Measurements from ENCODE around the gene IRS1.

Gene IRS1

DNA sequence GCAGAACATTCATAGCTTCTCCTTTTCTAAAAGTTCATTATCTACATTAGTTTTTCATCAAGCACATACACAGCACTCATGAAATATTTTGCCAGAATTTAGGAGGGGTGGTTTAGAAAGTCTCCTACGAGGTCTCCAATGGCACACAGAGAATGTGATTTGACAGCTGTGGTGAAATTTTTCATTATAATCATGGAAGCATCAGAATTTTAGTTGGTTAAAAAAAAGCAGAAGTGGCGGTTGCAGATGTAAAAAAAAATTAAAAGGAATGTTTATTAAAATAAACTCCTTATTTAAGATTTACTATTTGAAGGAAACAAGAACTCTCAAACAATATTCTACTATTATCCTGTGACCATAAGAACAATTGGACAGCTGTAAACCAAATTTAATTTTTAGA is 25.4 kb upstream of the IRS1 start:
- no peak for DNase-seq

GRCh38 chr2:226818930-226819329 is 19.3 kb upstream of the IRS1 start:
- DNase-seq, result peak; percentile 74

- no peak for DNase-seq
These were observed 13.6 kb upstream of the IRS1 start for GRCh38 chr2:226813148-226813701.

- DNase-seq, result no peak
These were observed 3.8 kb upstream of the IRS1 start for GRCh38 chr2:226803410-226803809.

GRCh38 chr2:226802573-226802972 is 3.0 kb upstream of the IRS1 start:
- DNase-seq, result no peak

DNA sequence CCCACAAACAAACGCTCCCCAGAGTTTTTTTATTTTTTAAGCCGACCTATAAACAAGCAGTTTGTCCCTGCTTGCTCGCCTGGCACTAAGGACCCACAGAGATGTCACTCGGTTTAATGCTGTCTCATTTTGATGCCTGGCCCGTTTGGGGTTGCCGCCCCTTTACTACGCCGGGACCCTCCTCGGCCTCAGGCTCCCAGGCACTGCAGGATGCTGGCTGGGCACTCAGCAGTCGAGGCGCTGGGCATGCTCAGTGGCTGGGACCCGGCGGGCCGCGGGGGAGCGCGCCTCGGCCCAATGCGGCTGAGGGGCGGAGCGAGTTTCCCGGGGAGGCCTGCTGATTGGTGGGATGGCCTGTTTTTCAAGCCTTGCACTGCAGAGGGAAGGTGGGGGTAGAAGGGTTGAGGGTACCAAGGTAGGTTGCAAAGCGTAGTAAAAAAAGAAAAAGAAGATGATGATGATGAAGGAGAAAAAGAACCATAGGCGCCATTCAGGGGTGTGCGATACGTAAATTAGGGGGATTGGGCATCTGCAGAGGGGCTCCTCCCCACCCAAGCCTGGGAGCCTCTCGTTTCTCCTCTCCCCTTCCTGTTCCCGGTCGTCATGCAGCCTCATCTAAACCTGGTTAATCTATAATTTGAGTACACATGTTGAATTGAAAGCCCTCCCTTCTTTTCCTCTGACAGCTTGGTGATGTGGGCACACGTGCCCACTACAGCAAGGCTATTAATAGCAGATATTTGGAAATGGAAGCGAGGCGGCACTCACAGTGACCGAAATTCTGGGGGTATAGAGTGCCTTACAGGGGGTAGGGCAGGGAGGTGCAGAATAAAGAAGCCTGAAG is 1.5 kb upstream of the IRS1 start:
- peak; percentile 63 for DNase-seq

GRCh38 chr2:226799976-226800940 is 638 bp upstream of the IRS1 start:
- DNase-seq, result no peak

GRCh38 chr2:226798422-226799210 is 1.0 kb downstream of the IRS1 start:
- DNase-seq, result peak; percentile 67

DNA sequence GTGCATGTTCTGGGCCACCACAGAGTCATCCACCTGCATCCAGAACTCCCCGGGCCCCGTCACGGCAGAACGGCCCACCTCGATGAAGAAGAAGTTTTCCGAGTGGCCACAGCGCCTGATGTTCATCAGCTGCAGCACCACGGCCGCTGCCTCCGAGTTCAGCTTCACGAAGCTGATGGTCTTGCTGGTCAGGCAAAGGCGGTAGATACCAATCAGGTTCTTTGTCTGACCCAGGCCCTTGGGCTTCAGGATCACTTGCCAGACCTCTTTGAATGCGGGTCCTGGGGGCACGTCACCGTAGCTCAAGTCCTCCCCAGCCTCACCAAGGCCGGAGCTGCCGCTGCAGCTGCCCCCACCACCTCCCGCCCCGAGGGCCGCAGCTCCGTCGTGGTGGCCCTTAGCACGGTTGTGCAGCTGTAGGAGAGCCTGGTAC is 1.6 kb downstream of the IRS1 start:
- no peak for DNase-seq

DNA sequence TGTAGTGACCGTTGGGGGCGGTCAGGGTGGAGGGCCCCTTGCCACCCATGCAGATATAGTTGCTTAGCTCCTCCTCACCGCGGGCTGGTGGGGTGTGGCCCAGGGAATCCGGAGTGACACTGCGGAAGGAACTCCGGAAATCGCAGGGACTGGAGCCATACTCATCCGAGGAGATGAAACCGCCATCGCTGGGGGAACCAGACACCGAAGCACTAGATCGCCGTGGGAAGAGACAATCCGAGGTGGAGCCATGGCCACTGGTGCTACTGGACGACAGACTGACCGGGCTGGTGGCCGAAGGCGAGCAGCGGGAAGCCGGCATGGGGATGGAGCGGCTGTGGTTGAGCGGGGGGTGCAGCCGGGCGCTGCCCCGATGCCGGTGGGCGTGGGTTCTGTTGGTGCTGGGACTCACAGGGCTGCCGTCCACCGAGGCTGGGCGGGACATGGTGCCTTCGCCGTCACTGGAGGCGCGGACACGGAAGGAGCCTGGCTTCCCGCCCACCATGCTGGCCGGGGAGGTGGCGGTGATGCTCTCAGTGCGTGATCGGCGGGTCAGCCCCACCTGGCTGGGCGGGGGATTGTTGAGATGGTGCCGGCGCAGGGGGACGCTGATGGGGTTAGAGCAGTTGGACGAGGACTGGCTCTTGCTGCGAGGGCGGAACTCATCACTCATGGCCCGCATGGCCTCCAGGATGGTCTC is 2.2 kb downstream of the IRS1 start:
- no peak for DNase-seq

DNA sequence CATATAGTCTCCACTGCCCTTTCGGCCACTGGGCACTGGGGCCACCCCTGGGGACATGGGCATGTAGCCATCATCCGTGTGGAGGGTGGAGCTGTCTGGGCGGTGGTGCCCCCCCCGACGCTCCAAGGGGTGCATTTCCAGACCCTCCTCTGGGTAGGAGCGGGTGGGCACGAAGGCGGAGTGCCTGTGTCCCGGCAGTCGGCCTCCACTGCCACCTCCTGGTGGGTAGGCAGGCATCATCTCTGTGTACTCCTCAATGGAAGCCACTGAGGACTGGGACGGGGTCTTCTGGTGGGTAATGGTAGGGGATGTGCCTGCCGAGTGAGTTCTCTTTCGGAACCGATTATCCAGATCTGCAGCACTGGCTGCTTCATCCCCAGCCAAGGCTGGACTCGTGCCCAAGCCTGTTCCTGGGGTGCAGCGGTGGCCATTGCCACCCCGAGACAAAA is 2.8 kb downstream of the IRS1 start:
- no peak for DNase-seq

- no peak for DNase-seq
These were observed 3.4 kb downstream of the IRS1 start for GRCh38 chr2:226796012-226796839.

DNA sequence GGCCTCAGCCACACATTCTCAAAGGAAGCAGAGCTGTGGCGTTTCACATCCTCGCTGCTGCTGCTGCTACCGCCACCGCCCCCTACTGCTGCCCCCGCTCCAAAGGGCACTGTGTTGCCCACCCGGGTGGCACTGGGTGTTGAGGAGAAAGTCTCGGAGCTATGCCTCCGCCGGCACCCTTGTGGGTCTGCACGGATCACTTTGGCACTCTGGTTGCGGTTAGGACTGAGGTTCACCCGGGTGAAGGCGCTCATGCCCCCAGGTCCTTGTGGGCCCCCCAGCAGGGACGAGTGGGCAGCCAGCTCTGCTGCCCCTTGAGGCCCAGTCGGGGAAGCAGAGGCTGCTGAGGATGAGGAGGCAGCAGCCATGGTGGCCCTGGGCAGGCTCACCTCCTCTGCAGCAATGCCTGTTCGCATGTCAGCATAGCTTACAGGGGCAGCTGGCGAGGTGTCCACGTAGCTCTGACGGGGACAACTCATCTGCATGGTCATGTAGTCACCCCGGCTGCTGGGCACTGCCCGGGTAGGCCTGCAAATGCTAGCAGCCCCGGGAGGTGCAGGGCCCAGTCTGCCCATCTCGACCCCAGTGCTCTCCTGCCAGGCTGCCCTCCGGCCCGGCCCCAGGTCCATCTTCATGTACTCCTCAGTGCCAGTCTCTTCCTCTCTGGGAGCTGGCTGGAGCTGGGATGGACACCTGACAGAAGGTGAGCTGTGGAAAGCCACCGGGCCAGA is 4.2 kb downstream of the IRS1 start:
- no peak for DNase-seq

- DNase-seq, result peak; percentile 38
These were observed 4.9 kb downstream of the IRS1 start for GRCh38 chr2:226794751-226795171.

DNA sequence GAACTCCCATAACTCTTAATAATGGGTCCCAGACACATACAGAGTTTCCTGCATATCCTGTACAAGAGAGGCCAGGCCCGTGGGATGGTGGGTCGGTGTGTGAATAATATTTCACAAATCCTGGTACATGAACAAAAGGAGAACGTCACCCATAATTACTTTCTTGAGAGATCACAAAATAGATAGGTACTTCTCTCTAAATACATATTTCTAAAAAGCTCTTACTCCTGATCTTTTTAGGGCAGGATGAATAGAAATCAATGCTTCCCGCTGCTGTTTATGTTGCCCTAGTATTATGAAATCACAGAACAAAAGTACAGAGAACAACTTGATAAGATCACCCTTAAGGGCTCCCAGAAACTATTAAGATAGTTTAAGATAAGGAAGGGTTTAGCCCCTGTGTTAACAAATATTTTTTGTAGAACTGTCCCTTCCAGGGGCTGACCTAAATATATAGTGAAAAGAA is 5.4 kb downstream of the IRS1 start:
- DNase-seq, result no peak

DNA sequence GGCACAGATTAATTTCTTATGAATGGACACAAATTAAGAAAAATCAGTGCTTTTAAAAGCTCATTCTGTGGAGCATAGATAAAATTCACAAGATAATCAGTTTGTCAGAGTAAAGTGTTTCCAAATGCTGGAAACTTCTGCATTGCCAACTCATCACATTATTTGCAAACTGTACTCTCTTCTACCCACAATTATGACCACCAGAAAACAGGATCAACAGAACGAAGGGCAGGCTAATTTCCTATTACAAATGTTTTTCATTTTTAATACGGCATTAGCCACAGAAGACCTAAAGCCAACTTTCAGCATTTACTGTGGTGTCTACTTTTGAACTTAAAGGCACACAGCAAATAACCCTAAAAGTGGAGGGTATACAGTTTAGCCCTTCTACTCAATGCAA is 6.0 kb downstream of the IRS1 start:
- DNase-seq, result no peak

- no peak for DNase-seq
These were observed 7.3 kb downstream of the IRS1 start for GRCh38 chr2:226792155-226792881.

DNA sequence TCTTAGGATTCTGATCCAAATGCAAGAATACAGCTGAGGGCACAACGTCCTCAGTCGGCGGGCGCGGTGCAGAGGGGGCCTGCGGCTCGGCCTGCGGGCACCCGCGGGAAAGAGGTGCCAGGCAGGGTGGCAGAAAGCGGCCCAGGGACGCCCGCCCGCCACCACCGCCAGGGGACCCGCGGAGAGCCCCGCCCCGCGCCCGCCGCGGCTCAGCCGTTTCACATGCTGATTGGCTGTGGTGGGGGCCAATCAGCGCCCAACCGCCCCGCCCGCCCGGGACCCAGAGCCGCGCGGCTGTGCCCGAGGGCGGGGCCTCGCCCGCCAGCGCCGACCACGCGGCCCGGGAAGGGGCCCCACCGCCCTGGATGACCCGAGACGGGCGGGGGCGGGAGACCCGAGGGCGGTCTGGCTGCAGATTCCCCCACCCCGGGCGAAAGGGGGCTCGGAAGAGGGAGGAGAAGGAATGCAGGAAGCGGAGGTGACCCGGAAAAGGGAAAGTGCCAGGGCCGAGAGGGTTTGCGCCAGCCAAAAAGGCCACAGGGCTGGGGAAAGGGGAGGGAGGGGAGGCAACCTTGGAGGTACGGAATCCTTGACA is 8.0 kb downstream of the IRS1 start:
- DNase-seq, result no peak

- no peak for DNase-seq
These were observed 8.5 kb downstream of the IRS1 start for GRCh38 chr2:226791056-226791486.
